Measurements from ENCODE around the gene ABHD17C. TPM values are rescaled to one million over a fixed set of nuclear protein-coding genes. Genes with fewer than 3 reads are reported as not detected.

Gene ABHD17C
- total RNA-seq, 4 donors from 2014 or later: 41.0 to 96.0 (median 72.5) TPM

DNA sequence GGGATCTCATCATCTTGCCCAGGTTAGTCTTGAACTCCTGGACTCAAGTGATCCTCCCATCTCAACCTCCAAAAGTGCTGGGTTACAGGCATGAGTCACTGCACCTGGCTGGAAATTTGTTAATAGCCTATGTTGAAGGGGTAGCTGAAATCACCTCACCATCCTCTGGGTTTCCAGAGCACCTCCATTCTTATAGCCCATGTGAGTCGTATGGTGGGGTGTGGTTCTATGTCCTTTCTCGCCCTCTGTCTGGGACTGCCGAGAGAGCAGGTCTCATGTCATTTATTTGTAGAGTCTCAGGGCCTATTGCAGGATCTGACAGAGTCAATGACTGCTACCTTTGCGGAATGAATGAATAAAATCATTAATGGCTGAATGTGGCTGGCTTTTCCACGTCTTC, 105.0 kb downstream of the ABHD17C start:
- Histone ChIP-seq H3K36me3 (no peaks in the 10 kb centered on the region), H3K27ac (no peak overlapping the region), H3K4me1 (no peaks in the 10 kb centered on the region), H3K4me3 (no peak overlapping the region), H3K27me3 (no peaks in the 10 kb centered on the region), H3K9me3 (no peaks in the 10 kb centered on the region)
- TF ChIP-seq POLR2A (IDR thresholded peaks at IDR 0.05) (no peak), EP300 (IDR thresholded peaks at IDR 0.05; ENCODE audit: low read depth) (no peak), POLR2AphosphoS5 (IDR thresholded peaks at IDR 0.05) (no peak), CTCF (IDR thresholded peaks at IDR 0.05) (no peak)
- in situ Hi-C loops (cut with MboI; ENCODE audit: low pct_ligation_motif_present in 1 of 4, low pct_unique_long_range_greater_than_20kb in 1 of 4, low sequenced_read_pairs in 3 of 4): no loop called here
- intact Hi-C loops (cut with DNase I; ENCODE audit: low total_unique reads): no loop called here
- 78 to 85% methylated on average over 5 of the region's 5 CpGs for WGBS, 2 donors (ENCODE audit: low coverage in 1 of 2)
- no peak for DNase-seq

GRCh38 chr15:80801891-80802680, 107.0 kb downstream of the ABHD17C start:
- H3K4me3 ChIP-seq: no peak overlapping the region
- WGBS, 2 donors (ENCODE audit: low coverage in 1 of 2): 60% methylated on average over 10 of the region's 10 CpGs; no CpG with 5 or more reads in 1 of the 2 donors
- no peak overlapping the region for H3K27ac ChIP-seq
- no peaks in the 10 kb centered on the region for H3K9me3 ChIP-seq
- intact Hi-C loops (cut with DNase I; ENCODE audit: low total_unique reads): no loop called here
- H3K36me3 ChIP-seq: no peaks in the 10 kb centered on the region
- H3K27me3 ChIP-seq: no peaks in the 10 kb centered on the region
- TF ChIP-seq POLR2A (IDR thresholded peaks at IDR 0.05) (no peak), EP300 (IDR thresholded peaks at IDR 0.05; ENCODE audit: low read depth) (no peak), CTCF (IDR thresholded peaks at IDR 0.05) (no peak), POLR2AphosphoS5 (IDR thresholded peaks at IDR 0.05) (no peak)
- no peaks in the 10 kb centered on the region for H3K4me1 ChIP-seq
- peak; percentile 32 for DNase-seq
- in situ Hi-C loops (cut with MboI; ENCODE audit: low pct_ligation_motif_present in 1 of 4, low pct_unique_long_range_greater_than_20kb in 1 of 4, low sequenced_read_pairs in 3 of 4): no loop called here

DNA sequence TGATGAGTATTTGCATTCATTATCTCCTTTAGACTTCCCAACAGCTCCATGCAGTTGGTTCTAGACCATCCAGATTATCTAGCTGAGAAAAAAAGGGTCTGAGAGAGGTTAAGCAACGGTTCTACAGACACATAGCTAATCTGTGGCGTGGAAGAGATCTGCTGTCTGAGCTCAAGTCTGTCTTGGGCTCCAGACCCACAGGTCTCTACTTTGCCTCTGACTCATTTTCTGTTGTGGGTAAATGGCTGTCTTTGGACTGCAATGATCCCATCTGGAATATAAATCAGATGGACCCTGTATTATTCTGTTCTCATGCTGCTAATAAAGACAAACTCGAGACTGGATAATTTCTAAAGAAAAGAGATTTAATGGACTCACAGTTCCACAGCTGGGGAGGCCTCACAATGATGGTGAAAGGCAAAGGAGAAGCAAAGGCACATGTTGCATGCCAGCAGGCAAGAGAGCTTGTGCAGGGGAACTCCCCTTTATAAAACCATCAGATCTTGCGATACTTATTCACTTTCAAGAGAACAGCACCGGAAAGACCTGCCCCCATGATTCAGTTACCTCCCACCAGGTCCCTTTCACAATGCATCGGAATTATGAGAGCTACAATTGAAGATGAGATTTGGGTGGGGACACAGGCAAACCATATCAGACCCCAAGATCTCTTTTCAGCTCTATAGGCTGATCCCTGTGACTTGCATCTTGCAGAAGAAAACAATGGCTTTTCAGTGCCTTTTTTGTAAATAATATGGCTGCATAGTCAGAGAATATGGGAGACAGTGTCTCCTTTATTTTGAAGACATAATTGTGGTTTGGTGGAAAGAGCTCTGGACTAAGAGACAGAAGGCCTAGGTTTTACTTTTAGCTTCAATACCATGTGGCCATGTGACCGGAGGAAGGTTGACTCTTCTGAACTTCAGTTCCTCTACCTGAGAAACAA, 108.7 kb downstream of the ABHD17C start:
- in situ Hi-C loops (cut with MboI; ENCODE audit: low pct_ligation_motif_present in 1 of 4, low pct_unique_long_range_greater_than_20kb in 1 of 4, low sequenced_read_pairs in 3 of 4): no loop called here
- Histone ChIP-seq H3K9me3 (no peaks in the 10 kb centered on the region), H3K27me3 (no peaks in the 10 kb centered on the region), H3K27ac (no peak overlapping the region), H3K36me3 (no peaks in the 10 kb centered on the region), H3K4me3 (no peak overlapping the region), H3K4me1 (no peaks in the 10 kb centered on the region)
- TF ChIP-seq EP300 (IDR thresholded peaks at IDR 0.05; ENCODE audit: low read depth): no peak
- no peak for TF ChIP-seq POLR2A (IDR thresholded peaks at IDR 0.05)
- TF ChIP-seq CTCF (IDR thresholded peaks at IDR 0.05): no peak
- no peak for TF ChIP-seq POLR2AphosphoS5 (IDR thresholded peaks at IDR 0.05)
- intact Hi-C loops (cut with DNase I; ENCODE audit: low total_unique reads): no loop called here
- DNase-seq: no peak
- WGBS, 2 donors (ENCODE audit: low coverage in 1 of 2): 90 to 100% methylated on average over 1 to 7 of the region's 7 CpGs

DNA sequence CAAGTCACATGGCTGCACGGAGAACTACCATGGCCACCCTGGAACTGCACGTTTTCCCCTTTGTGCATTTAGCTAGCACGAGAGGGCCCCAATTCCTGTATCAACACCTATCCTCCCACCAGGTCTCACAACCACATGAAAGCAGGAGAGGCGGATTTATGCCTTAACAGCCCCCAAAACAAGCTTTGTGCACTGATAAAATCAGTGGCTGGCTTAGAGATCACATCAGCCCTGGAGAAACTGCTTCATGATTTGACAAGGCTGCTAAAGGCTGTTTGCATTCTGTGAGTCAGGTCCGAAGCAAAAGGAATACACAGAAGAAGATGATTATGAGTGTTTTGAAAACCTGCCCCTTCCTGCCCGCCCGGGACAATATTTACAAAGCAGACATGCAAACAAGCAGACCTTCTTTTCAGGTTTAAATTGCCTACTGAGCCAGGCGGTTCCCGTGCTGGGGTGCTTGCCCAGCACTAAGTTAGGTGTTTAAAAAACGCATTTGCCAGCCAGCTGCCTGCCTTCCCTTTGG, 109.9 kb downstream of the ABHD17C start:
- 41 to 48% methylated on average over 4 to 10 of the region's 10 CpGs for WGBS, 2 donors (ENCODE audit: low coverage in 1 of 2)
- Histone ChIP-seq H3K27me3 (no peaks in the 10 kb centered on the region), H3K9me3 (no peaks in the 10 kb centered on the region), H3K36me3 (no peaks in the 10 kb centered on the region), H3K27ac (no peak overlapping the region), H3K4me1 (no peaks in the 10 kb centered on the region), H3K4me3 (no peak overlapping the region)
- intact Hi-C loops (cut with DNase I; ENCODE audit: low total_unique reads) (no loop called here), in situ Hi-C loops (cut with MboI; ENCODE audit: low pct_ligation_motif_present in 1 of 4, low pct_unique_long_range_greater_than_20kb in 1 of 4, low sequenced_read_pairs in 3 of 4) (no loop called here)
- TF ChIP-seq EP300 (IDR thresholded peaks at IDR 0.05; ENCODE audit: low read depth): no peak
- TF ChIP-seq POLR2A (IDR thresholded peaks at IDR 0.05): no peak
- no peak for TF ChIP-seq POLR2AphosphoS5 (IDR thresholded peaks at IDR 0.05)
- no peak for TF ChIP-seq CTCF (IDR thresholded peaks at IDR 0.05)
- no peak for DNase-seq

Data from transverse colon (tissue), 4 donors.